ENCODE results near the gene FAM171A1.

DNA sequence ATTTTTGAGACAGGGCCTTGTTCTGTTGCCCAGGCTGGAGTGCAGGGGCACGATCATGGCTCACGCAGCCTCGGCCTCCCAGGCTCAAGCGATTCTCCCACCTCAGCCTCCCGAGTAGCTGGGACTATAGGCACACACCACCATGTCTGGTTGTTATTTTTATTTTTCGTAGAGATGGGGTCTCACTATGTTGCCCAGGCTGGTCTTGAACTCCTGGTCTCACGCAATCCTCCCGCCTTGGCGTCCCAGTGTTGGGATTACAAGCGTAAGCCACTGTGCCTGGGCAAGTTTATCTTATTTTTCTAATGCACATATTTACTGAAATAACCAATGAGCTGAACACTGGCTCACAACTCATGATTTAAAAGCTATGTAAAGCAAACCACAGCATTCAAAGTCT lies 61.9 kb downstream of the FAM171A1 start:
- TF ChIP-seq POLR2AphosphoS5 (IDR thresholded peaks at IDR 0.05; ENCODE audit: low read depth, low read length), result no peak
- no peak for TF ChIP-seq POLR2A (IDR thresholded peaks at IDR 0.05; ENCODE audit: low read depth, low read length)

Data from GM12892 (cell line).